ENCODE data around the gene EGLN1. TPM values are rescaled to one million over a fixed set of nuclear protein-coding genes. Genes with fewer than 3 reads are reported as not detected.

Gene EGLN1
- total RNA-seq, 4 donors from 2014 or later: 36.6 to 48.5 (median 42.2) TPM

GRCh38 chr1:231376875-231377549 is 45.1 kb downstream of the EGLN1 start:
- 85% methylated on average over 5 of the region's 5 CpGs for WGBS, 2 donors
- H3K27ac ChIP-seq: no peak overlapping the region
- intact Hi-C loops (cut with DNase I): no loop called here
- TF ChIP-seq POLR2A (IDR thresholded peaks at IDR 0.05) (no peak), CTCF (IDR thresholded peaks at IDR 0.05) (no peak)
- DNase-seq: no peak
- H3K36me3 ChIP-seq: no peaks in the 10 kb centered on the region
- H3K4me3 ChIP-seq (replicated peaks in 1 of 3): no peak overlapping the region
- H3K27me3 ChIP-seq: no peaks in the 10 kb centered on the region
- H3K4me1 ChIP-seq: peaks cover 0 to 8% of the 10 kb centered on the region in 2 donors
- H3K9me3 ChIP-seq: no peaks in the 10 kb centered on the region

- Histone ChIP-seq H3K4me1 (peaks cover 0 to 4% of the 10 kb centered on the region in 2 donors), H3K27ac (no peak overlapping the region), H3K27me3 (no peaks in the 10 kb centered on the region), H3K36me3 (no peaks in the 10 kb centered on the region), H3K9me3 (no peaks in the 10 kb centered on the region), H3K4me3 (replicated peaks in 1 of 3) (no peak overlapping the region)
- WGBS, 2 donors: 71 to 94% methylated on average over 4 of the region's 4 CpGs
- no peak for DNase-seq
- intact Hi-C loops (cut with DNase I): no loop called here
- no peak for TF ChIP-seq POLR2A (IDR thresholded peaks at IDR 0.05)
- TF ChIP-seq CTCF (IDR thresholded peaks at IDR 0.05): no peak
Observed at GRCh38 chr1:231376101-231376500, 46.0 kb downstream of the EGLN1 start.

- no peak for TF ChIP-seq CTCF (IDR thresholded peaks at IDR 0.05)
- TF ChIP-seq POLR2A (IDR thresholded peaks at IDR 0.05): no peak
- no peak overlapping the region for H3K27ac ChIP-seq
- WGBS, 2 donors: 90 to 95% methylated on average over 4 of the region's 4 CpGs
- intact Hi-C loops (cut with DNase I): no loop called here
- DNase-seq: no peak
- no peaks in the 10 kb centered on the region for H3K9me3 ChIP-seq
- no peaks in the 10 kb centered on the region for H3K27me3 ChIP-seq
- no peaks in the 10 kb centered on the region for H3K4me1 ChIP-seq
- no peaks in the 10 kb centered on the region for H3K36me3 ChIP-seq
- no peak overlapping the region for H3K4me3 ChIP-seq (replicated peaks in 1 of 3)
Observed at GRCh38 chr1:231374394-231374793, 47.7 kb downstream of the EGLN1 start.

- Histone ChIP-seq H3K4me3 (replicated peaks in 1 of 3) (no peak overlapping the region), H3K4me1 (no peaks in the 10 kb centered on the region), H3K9me3 (no peaks in the 10 kb centered on the region), H3K27me3 (no peaks in the 10 kb centered on the region), H3K36me3 (no peaks in the 10 kb centered on the region), H3K27ac (no peak overlapping the region)
- intact Hi-C loops (cut with DNase I): no loop called here
- TF ChIP-seq POLR2A (IDR thresholded peaks at IDR 0.05) (no peak), CTCF (IDR thresholded peaks at IDR 0.05) (no peak)
- DNase-seq: no peak
Observed at GRCh38 chr1:231372501-231372900, 49.6 kb downstream of the EGLN1 start.

GRCh38 chr1:231369282-231369681 is 52.8 kb downstream of the EGLN1 start:
- intact Hi-C loops (cut with DNase I): no loop called here
- Histone ChIP-seq H3K9me3 (no peaks in the 10 kb centered on the region), H3K36me3 (no peaks in the 10 kb centered on the region), H3K27me3 (no peaks in the 10 kb centered on the region), H3K4me3 (replicated peaks in 1 of 3) (no peak overlapping the region), H3K4me1 (no peaks in the 10 kb centered on the region), H3K27ac (no peak overlapping the region)
- 88 to 91% methylated on average over 3 of the region's 3 CpGs for WGBS, 2 donors
- TF ChIP-seq POLR2A (IDR thresholded peaks at IDR 0.05) (no peak), CTCF (IDR thresholded peaks at IDR 0.05) (no peak)
- no peak for DNase-seq

Data from thyroid gland (tissue), 4 donors.